Epithelial cell of proximal tubule (primary cell): ENCODE data around the gene LRRC42. TPM values are rescaled to one million over a fixed set of nuclear protein-coding genes. Genes with fewer than 3 reads are reported as not detected.

Experiments used
- DNase-seq: peaks from one replicate; pipeline ENCODE4 v3.0.0-alpha.2; 2011; ENCODE audit warnings: low read depth
- H3K4me3 ChIP-seq: 2 replicates; pipeline ENCODE4 v1.5.1; 2011; ENCODE audit warnings: low read depth, mild to moderate bottlenecking, low read length
- CTCF ChIP-seq: conservative IDR thresholded peaks from 2 replicates; pipeline ENCODE4 v1.5.1; 2012; ENCODE audit warnings: low read depth, mild to moderate bottlenecking, low read length
- total RNA-seq: library from RNA; depleted of rRNA; stranded (reverse); fragments of >200 nt; gene quantifications from 2 replicates; pipeline ENCODE4 v1.2.3, GENCODE V29; 2015

Gene LRRC42
- total RNA-seq, 1 donor from 2014 or later, result 46.7 TPM

- no peak for TF ChIP-seq CTCF
- H3K4me3 ChIP-seq, result peak overlapping the region; percentile 76
- DNase-seq, result no peak
These were observed 1.2 kb downstream of the LRRC42 start for GRCh38 chr1:53947172-53947907.

DNA sequence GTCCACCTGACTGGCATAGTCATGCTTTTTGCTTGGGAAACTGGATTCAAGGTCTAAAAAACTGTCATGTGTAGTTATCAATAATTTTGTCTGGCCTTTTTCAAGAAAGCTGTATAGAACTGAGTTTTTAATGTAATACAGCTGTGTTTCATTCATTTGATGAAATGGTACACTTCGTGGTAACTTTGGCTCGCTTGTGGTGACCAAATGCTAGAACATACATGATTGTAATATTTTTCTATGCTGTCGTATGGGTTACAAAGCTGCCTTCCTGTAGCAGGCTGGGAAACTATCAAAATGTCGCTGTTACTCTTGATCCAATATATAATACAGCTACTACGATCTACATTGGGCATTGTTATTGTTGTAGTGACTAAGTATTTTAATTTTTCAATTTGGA is 2.1 kb downstream of the LRRC42 start:
- DNase-seq, result no peak
- H3K4me3 ChIP-seq, result no peak overlapping the region
- no peak for TF ChIP-seq CTCF

DNA sequence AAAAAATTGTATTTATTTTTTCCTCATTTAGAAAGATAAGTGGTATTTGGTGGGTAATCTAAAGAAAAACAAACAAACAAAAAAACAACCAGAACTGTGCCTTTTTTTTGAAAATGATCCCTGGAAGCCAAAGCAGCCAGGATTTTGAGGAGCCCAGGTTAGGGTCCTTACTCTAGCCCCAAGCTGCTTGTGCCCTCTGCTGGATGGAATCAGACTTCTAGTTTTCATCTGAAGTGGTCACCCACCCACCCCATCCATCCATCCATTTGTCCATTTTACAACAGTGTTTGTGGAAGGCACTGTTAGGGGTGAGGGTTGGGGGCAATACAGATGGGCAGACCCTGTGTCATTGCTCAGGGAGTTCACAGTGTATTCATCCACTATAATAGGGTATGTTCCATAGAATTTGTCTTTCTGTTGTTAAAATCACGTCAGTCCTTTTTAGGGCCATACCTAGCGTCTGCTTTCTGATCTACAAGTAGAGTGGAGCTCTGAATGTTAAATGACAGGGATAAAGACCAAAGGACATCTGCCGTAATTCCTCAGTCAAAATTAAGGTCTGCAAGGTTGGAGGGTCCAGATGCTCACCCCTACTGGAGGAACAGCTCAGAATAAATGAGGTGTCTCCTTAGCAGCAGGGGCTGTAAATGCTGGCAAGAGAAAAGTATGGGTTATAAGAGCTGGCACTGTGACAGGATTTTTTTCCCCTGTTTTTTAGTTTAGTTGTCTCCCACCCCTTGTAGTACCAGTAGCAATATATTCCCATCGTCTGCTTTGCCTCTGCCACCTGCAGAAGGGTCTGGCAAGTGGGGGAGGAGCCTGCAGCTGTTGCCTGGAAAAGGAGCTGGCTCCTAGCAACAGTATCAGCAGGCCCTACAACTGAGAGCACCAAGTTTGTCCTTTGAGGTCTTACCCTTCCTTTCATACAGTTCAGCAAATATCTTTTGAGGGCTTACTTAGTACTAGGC is 3.2 kb downstream of the LRRC42 start:
- peak; percentile 80 for TF ChIP-seq CTCF
- H3K4me3 ChIP-seq, result no peak overlapping the region
- no peak for DNase-seq

- DNase-seq, result no peak
- H3K4me3 ChIP-seq, result no peak overlapping the region
- no peak for TF ChIP-seq CTCF
These were observed 5.5 kb downstream of the LRRC42 start for GRCh38 chr1:53951697-53952096.

DNA sequence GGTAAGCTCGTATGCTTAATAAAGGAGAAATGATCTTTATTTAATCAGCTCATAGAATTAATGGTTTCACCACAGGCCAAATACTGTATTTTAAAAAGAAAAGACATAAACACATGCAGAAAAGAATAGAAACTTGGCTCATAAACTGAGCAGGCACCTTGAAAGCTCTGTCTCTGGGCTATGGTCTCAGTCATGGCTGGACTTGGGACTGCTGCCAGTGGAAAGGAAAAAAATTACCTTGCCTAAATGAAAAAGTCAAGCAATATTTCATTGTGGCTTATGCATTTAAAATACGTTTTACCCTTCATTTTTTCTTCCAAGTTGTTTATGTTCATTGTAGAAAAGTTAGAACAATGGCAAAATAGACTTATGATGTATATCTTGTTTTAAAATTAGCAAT is 8.0 kb downstream of the LRRC42 start:
- H3K4me3 ChIP-seq, result no peak overlapping the region
- TF ChIP-seq CTCF, result no peak
- no peak for DNase-seq

DNA sequence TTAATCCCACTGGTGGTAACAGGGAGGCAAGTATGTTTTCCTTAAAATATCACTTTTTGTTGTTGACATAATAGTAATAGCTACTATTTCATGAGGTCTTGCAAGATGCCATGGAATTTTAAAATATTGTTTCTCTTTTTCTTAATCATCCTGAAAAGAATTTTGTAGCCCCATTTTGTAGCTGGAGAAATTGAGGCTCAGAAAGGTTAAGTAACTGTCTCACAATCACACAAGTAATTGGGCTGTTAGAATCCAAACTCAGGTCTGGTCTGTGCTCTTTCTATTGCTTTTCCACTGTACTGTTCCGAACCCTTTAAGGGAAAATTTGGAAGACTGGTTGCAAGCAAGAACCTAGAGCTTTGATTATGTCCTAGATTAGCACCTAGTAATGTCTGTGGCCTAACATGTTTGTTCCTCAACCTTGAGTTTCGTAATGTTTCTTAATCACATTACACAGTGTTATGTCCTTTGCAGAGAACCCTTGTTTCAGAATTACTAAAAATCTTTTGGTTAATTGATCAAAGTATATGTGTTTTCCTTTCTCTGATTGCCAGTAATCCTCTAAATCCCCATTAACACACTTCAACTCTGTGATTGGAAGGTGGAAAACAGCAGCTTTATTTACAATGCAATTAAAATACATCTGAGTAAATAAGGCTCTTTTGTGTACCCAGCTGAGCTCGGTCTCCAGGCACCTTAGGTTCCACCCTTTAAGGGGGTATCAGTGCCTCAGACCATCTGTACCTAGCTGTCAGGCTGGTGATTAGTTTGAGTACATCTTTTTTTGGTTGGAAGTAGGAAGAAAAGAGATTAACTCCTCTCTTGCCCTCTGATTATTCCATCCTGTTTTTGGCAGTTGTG is 10.4 kb downstream of the LRRC42 start:
- no peak for TF ChIP-seq CTCF
- no peak overlapping the region for H3K4me3 ChIP-seq
- no peak for DNase-seq
